IPS-15b (cell line): Measurements from ENCODE around the gene MYO7A.

ENCODE experiments used
- H3K27me3 ChIP-seq: one replicate; pipeline ENCODE4 v1.6.1; 2013; ENCODE audit warnings: low read length; ENCODE audit not compliant: control insufficient read depth, insufficient read depth
- H3K36me3 ChIP-seq: one replicate; pipeline ENCODE4 v1.6.1; 2013; ENCODE audit warnings: low read length; ENCODE audit not compliant: control insufficient read depth, insufficient read depth
- H3K4me1 ChIP-seq: one replicate; pipeline ENCODE4 v1.6.1; 2013; ENCODE audit warnings: mild to moderate bottlenecking, low read length; ENCODE audit not compliant: control insufficient read depth, insufficient read depth
- H3K4me3 ChIP-seq: one replicate; pipeline ENCODE4 v1.5.1; 2013; ENCODE audit warnings: low read depth, low read length
- H3K9ac ChIP-seq: one replicate; pipeline ENCODE4 v1.6.1; 2013; ENCODE audit warnings: low read depth, mild to moderate bottlenecking, low read length
- H3K9me3 ChIP-seq: one replicate; pipeline ENCODE4 v1.6.1; 2013; ENCODE audit warnings: mild to moderate bottlenecking, low read length; ENCODE audit not compliant: control insufficient read depth, insufficient read depth

The MYO7A gene

DNA sequence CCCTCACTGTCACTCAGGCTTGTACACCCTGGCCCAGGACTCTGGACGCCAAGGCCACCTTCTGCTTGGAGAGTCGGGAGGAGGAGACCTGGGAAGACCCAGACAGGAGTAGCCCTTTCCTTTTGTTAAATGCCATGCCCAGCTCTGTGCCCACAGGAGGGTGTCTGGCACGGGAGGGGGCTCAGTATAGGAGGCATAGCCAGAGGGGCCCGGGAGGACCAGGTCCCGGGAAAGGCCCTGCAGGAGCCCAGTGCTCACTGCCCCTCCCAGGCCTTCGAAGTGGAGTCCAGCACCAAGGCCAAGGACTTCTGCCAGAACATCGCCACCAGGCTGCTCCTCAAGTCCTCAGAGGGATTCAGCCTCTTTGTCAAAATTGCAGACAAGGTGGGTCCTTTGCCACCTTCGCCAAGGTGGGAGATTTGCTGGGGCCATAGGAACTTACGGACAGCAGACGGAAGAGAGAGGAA, 79.0 kb downstream of the MYO7A start:
- Histone ChIP-seq H3K4me1 (no peaks in the 10 kb centered on the region), H3K4me3 (no peak overlapping the region), H3K27me3 (no peaks in the 10 kb centered on the region), H3K36me3 (no peaks in the 10 kb centered on the region), H3K9ac (no peak overlapping the region), H3K9me3 (no peaks in the 10 kb centered on the region)

DNA sequence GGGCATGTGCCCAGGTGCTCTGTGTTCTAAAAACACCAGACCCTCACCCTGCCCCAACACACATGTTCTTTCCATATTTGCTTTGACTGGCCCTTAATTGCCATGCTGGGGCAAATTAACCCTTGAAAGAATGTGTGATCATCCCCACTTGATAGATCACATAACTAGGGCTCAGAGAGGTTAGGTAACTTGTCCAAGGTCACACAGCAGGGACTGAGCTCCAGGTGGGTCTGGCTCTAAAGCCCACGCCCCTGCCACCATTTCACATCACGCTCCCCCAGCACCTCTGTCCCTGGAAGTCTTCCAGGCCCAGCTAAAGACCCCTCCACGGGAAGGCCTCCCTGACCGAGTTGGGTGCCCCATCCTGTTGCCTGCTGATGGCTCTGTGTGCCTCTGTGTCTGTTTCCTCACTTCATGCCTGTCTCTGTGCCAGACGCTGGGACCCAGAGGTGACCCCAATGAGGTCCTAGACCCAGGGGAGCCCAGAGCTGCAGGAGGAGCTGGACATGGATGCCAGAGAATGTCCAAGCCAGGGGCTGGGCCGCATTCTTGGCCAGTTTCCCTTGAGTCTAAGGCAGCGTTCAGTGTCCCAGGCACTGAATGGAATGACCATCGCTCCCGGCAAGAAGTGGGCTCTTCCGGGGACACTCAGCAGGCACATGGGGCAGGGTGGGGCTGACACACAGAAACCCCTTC, 79.7 kb downstream of the MYO7A start:
- H3K4me3 ChIP-seq: no peak overlapping the region
- H3K36me3 ChIP-seq: no peaks in the 10 kb centered on the region
- no peaks in the 10 kb centered on the region for H3K4me1 ChIP-seq
- H3K9ac ChIP-seq: no peak overlapping the region
- H3K9me3 ChIP-seq: no peaks in the 10 kb centered on the region
- no peaks in the 10 kb centered on the region for H3K27me3 ChIP-seq

DNA sequence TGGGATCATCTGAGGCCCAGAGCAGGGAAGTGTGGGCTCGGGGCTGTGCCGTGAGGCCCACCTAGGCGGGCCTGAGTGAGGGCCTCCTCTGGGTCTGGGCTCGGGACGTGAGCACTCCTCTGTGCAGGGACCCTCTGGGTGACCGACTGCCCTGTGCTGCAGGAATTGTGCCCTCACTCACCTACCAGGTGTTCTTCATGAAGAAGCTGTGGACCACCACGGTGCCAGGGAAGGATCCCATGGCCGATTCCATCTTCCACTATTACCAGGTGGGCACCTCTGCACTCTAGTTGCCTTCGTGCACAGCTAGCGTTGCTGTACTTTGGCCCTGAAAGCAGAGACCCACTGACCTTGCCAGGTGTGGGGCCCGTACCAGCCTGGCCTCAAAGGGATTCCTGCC, 80.5 kb downstream of the MYO7A start:
- no peak overlapping the region for H3K4me3 ChIP-seq

DNA sequence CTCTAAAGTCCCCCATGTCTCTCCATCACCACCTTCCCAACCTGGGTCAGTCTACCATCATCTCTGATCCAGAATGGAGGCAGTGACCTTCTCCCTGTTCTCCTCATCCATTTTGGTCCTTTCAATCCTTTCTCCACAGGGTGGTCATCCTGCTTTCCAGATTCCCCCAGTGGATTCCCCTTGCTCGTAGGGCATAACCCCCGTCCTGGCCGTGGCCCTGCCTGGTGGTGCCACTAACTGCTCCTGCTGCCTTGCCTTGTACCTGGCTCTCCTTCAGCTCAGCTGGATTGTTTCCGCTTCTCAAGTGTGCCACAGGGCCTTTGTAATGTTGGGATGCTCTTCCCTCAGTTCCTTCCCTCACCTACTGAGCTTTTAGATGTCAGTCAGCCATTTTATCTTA, 81.6 kb downstream of the MYO7A start:
- no peaks in the 10 kb centered on the region for H3K9me3 ChIP-seq
- H3K27me3 ChIP-seq: no peaks in the 10 kb centered on the region
- no peak overlapping the region for H3K9ac ChIP-seq
- H3K4me3 ChIP-seq: no peak overlapping the region
- no peaks in the 10 kb centered on the region for H3K4me1 ChIP-seq
- H3K36me3 ChIP-seq: no peaks in the 10 kb centered on the region

More for the DNA sequence above, 80.5 kb downstream of the MYO7A start:
- Histone ChIP-seq H3K4me1 (no peaks in the 10 kb centered on the region), H3K9ac (no peak overlapping the region), H3K27me3 (no peaks in the 10 kb centered on the region), H3K36me3 (no peaks in the 10 kb centered on the region), H3K9me3 (no peaks in the 10 kb centered on the region)

DNA sequence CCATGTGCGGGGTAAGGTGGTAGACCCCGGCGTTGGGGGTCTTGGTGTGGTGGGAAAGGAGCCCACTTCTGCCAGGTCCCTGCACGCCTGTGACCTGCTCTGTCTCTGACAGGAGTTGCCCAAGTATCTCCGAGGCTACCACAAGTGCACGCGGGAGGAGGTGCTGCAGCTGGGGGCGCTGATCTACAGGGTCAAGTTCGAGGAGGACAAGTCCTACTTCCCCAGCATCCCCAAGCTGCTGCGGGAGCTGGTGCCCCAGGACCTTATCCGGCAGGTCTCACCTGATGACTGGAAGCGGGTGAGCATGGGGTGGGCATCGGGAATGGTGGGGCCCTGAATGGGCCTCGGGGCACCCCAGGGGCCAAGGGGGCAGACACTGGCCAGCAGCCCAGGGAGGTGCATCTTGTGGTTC, 83.0 kb downstream of the MYO7A start:
- Histone ChIP-seq H3K9me3 (no peaks in the 10 kb centered on the region), H3K36me3 (no peaks in the 10 kb centered on the region), H3K4me3 (no peak overlapping the region), H3K9ac (no peak overlapping the region), H3K4me1 (no peaks in the 10 kb centered on the region), H3K27me3 (no peaks in the 10 kb centered on the region)

DNA sequence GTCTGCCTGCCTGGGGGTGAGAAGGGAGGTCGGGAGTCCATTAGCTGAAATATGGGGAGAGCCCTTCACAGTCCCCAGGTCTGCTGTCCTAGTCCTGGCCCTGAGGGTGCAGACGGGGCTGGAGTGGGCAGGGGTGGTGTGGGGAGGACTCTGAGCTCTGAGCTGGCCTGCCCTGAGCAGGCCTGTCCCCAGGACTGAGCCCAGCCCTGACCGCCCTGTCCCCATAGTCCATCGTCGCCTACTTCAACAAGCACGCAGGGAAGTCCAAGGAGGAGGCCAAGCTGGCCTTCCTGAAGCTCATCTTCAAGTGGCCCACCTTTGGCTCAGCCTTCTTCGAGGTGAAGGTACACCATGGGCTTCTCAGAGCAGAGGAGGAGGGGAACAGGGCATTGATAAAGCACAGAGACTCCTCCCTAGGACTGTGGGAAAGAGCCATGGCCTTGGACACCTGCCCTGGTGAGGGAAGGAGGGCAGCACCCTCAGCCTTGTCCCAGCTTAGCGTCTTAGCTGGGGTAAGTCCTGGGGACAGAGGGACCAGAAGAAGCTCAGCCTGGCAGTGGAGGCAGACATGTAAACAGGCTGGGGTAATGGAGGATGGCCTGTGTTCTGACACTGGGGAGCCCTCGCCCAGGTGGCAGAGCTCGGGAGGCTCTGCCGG, 83.7 kb downstream of the MYO7A start:
- H3K9me3 ChIP-seq: no peaks in the 10 kb centered on the region
- H3K36me3 ChIP-seq: no peaks in the 10 kb centered on the region
- no peaks in the 10 kb centered on the region for H3K4me1 ChIP-seq
- no peak overlapping the region for H3K9ac ChIP-seq
- H3K4me3 ChIP-seq: no peak overlapping the region
- no peaks in the 10 kb centered on the region for H3K27me3 ChIP-seq

DNA sequence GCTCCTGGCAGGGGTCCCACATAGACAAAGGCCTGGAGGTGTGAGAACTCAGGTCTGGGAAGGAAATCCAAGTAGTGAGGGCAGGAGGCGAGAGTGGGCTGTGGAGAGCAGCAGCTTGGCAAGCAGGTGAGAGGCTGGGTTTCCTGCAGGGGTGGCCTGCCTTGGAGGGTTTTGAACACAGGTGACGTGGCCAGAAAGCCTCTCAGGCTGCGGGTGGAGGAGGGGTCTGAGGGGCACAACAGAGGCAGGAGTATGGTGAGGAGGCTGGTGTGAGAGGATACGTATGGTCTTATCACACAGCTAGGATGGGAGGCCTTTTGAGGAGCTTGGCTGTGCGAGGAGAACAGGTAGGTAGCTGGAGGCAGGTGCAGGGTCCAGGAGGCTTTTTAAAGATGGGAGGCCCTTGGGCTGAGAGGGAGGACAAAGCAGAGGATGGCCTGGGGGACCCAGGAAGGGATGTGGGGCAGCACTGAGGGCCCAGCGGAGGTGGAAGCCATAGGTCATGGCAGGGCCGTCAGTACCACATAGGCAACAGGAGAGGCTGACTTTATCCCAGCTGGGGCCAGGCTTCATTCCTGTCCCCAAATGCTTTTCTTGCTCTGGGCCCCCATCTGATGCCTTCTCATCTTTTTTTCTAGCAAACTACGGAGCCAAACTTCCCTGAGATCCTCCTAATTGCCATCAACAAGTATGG, 84.4 kb downstream of the MYO7A start:
- H3K4me1 ChIP-seq: no peaks in the 10 kb centered on the region
- no peak overlapping the region for H3K4me3 ChIP-seq
- no peaks in the 10 kb centered on the region for H3K9me3 ChIP-seq
- H3K36me3 ChIP-seq: no peaks in the 10 kb centered on the region
- H3K27me3 ChIP-seq: no peaks in the 10 kb centered on the region
- H3K9ac ChIP-seq: no peak overlapping the region

DNA sequence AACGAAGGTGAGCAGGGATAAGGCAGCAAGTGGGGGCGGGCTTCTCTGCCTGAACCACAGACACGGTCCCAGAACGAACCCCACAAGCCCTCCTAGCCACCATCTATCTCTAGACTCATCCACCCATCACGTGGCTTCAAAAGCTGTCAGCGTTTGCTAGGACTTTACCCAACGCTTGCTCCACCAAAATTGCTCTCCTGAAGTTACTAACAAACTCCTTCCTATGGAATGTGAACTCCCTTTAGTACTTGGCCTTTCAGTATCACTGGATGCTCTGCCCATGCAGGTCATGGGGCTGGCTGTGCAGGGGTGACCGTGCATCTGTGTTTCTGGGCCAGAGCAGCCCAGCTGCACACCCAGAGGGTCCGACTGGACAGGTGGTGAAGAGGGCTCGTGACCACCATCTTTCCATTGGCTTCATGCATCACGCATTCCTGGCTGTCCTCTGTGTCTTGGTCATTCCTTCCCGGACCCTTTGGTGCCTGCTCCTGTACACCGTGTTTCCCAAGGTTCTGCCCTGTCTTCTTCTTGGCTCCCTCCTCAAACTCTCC, 85.1 kb downstream of the MYO7A start:
- Histone ChIP-seq H3K4me3 (no peak overlapping the region), H3K36me3 (no peaks in the 10 kb centered on the region), H3K27me3 (no peaks in the 10 kb centered on the region), H3K9me3 (no peaks in the 10 kb centered on the region), H3K9ac (no peak overlapping the region), H3K4me1 (no peaks in the 10 kb centered on the region)

DNA sequence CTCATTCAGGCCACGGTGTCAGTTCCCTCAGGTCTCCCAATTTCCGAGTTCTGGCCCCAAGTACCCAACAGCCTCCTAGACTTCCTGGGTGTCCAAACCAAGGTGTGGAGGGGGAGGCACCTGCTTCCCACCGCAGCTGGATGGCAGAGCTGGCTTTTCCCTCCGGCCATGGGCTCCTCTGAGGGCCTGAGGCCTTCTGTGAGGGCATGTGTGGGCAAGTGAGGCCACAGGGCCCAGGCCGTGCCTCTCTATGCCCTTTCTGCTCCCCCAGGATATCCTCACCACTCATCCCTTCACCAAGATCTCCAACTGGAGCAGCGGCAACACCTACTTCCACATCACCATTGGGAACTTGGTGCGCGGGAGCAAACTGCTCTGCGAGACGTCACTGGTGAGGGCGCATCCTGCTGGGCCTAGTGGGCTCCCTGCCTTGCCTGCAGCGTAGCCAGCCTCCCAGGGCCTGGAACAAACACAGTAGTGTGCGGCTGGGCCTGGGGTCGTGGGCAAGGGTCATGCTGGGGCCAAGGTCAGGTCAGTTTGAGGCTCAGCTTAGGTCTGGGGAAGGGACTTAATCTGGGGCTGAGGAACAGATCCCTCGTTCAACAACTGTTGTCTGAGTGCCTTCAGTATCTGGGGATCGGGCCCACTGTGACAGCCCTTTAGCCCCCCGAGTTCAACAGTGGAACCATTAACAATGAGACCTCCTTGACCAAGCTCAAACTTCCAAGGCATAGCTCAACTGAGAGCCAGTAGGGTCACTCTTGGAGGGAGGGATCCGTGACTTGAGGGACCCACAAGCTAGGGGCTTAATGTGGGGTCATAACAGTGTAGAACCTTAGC, 85.8 kb downstream of the MYO7A start:
- no peak overlapping the region for H3K4me3 ChIP-seq
- H3K9me3 ChIP-seq: no peaks in the 10 kb centered on the region
- H3K36me3 ChIP-seq: no peaks in the 10 kb centered on the region

DNA sequence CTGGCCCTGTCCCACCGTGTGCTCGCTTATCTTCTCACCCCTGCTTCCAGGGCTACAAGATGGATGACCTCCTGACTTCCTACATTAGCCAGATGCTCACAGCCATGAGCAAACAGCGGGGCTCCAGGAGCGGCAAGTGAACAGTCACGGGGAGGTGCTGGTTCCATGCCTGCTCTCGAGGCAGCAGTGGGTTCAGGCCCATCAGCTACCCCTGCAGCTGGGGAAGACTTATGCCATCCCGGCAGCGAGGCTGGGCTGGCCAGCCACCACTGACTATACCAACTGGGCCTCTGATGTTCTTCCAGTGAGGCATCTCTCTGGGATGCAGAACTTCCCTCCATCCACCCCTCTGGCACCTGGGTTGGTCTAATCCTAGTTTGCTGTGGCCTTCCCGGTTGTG, 86.5 kb downstream of the MYO7A start:
- no peaks in the 10 kb centered on the region for H3K9me3 ChIP-seq
- no peaks in the 10 kb centered on the region for H3K27me3 ChIP-seq
- H3K9ac ChIP-seq: no peak overlapping the region
- no peaks in the 10 kb centered on the region for H3K36me3 ChIP-seq
- H3K4me3 ChIP-seq: no peak overlapping the region
- H3K4me1 ChIP-seq: no peaks in the 10 kb centered on the region

More for the DNA sequence above, 85.8 kb downstream of the MYO7A start:
- Histone ChIP-seq H3K9ac (no peak overlapping the region), H3K4me1 (no peaks in the 10 kb centered on the region), H3K27me3 (no peaks in the 10 kb centered on the region)

DNA sequence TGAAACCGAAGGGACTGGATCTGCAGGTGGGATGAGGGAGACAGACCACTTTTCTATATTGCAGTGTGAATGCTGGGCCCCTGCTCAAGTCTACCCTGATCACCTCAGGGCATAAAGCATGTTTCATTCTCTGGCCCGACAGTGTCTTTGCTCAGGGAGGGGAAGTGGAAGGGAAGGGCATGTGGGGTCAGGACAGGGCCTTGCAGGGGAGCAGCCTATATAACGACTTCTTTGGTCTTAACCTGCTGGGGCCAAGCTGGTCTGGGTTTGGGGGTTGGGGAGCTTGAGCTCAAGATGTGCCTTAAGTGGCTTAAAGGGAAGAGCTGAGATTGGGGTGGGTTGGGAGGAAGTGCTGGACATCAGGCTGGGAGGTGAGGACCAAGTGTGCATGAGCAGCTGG, 87.1 kb downstream of the MYO7A start:
- no peaks in the 10 kb centered on the region for H3K4me1 ChIP-seq
- H3K27me3 ChIP-seq: no peaks in the 10 kb centered on the region
- H3K4me3 ChIP-seq: no peak overlapping the region
- no peaks in the 10 kb centered on the region for H3K9me3 ChIP-seq
- no peaks in the 10 kb centered on the region for H3K36me3 ChIP-seq
- H3K9ac ChIP-seq: no peak overlapping the region
